GM18511 (cell line): ENCODE data around the gene DNAH10.

Experiments used
- ATAC-seq: cut with Tn5 transposase; IDR thresholded peaks from one replicate; pipeline ENCODE4 v1.9.1; 2021; ENCODE audit warnings: mild to moderate bottlenecking, moderate library complexity; ENCODE audit not compliant: unreplicated experiment

The DNAH10 gene

GRCh38 chr12:123834845-123835244 lies 72.7 kb downstream of the DNAH10 start:
- no peak for ATAC-seq

GRCh38 chr12:123836292-123836691 lies 74.2 kb downstream of the DNAH10 start:
- no peak for ATAC-seq

GRCh38 chr12:123839826-123840225 lies 77.7 kb downstream of the DNAH10 start:
- no peak for ATAC-seq

GRCh38 chr12:123840765-123841425 lies 78.8 kb downstream of the DNAH10 start:
- no peak for ATAC-seq

GRCh38 chr12:123843912-123844748 lies 82.0 kb downstream of the DNAH10 start:
- no peak for ATAC-seq

- no peak for ATAC-seq
These were observed 83.8 kb downstream of the DNAH10 start for GRCh38 chr12:123845881-123846280.

GRCh38 chr12:123846340-123846739 lies 84.2 kb downstream of the DNAH10 start:
- ATAC-seq: no peak

- no peak for ATAC-seq
These were observed 84.9 kb downstream of the DNAH10 start for GRCh38 chr12:123847019-123847418.

- ATAC-seq: no peak
These were observed 85.8 kb downstream of the DNAH10 start for GRCh38 chr12:123847876-123848275.

GRCh38 chr12:123849517-123849916 lies 87.4 kb downstream of the DNAH10 start:
- ATAC-seq: no peak

- no peak for ATAC-seq
These were observed 88.4 kb downstream of the DNAH10 start for GRCh38 chr12:123850246-123851134.

GRCh38 chr12:123853396-123854070 lies 91.4 kb downstream of the DNAH10 start:
- no peak for ATAC-seq

GRCh38 chr12:123854232-123854631 lies 92.1 kb downstream of the DNAH10 start:
- ATAC-seq: no peak

GRCh38 chr12:123854918-123855317 lies 92.8 kb downstream of the DNAH10 start:
- no peak for ATAC-seq

- ATAC-seq: no peak
These were observed 94.6 kb downstream of the DNAH10 start for GRCh38 chr12:123856681-123857080.

- no peak for ATAC-seq
These were observed 96.1 kb downstream of the DNAH10 start for GRCh38 chr12:123858176-123858575.

GRCh38 chr12:123859035-123859434 lies 96.9 kb downstream of the DNAH10 start:
- no peak for ATAC-seq

- ATAC-seq: no peak
These were observed 98.3 kb downstream of the DNAH10 start for GRCh38 chr12:123860377-123860776.

- ATAC-seq: no peak
These were observed 99.3 kb downstream of the DNAH10 start for GRCh38 chr12:123861392-123861791.

- ATAC-seq: no peak
These were observed 105.0 kb downstream of the DNAH10 start for GRCh38 chr12:123867141-123867540.

- no peak for ATAC-seq
These were observed 106.7 kb downstream of the DNAH10 start for GRCh38 chr12:123868791-123869190.
